NCI-H510A treated with DMSO at 0.1 percent for 48 hours (cell line): Measurements from ENCODE around the gene AOC3.

ENCODE experiments used
- DNase-seq: peaks from one replicate; lab custom pipeline; 2025; lab: John Stamatoyannopoulos, UW

Gene AOC3

GRCh38 chr17:42850954-42851353 is at the start of gene AOC3:
Gene AOC3 (plus strand): TSS chr17:42851199. CDS start chr17:42851344, 145 bp downstream.
- no peak for DNase-seq

DNA sequence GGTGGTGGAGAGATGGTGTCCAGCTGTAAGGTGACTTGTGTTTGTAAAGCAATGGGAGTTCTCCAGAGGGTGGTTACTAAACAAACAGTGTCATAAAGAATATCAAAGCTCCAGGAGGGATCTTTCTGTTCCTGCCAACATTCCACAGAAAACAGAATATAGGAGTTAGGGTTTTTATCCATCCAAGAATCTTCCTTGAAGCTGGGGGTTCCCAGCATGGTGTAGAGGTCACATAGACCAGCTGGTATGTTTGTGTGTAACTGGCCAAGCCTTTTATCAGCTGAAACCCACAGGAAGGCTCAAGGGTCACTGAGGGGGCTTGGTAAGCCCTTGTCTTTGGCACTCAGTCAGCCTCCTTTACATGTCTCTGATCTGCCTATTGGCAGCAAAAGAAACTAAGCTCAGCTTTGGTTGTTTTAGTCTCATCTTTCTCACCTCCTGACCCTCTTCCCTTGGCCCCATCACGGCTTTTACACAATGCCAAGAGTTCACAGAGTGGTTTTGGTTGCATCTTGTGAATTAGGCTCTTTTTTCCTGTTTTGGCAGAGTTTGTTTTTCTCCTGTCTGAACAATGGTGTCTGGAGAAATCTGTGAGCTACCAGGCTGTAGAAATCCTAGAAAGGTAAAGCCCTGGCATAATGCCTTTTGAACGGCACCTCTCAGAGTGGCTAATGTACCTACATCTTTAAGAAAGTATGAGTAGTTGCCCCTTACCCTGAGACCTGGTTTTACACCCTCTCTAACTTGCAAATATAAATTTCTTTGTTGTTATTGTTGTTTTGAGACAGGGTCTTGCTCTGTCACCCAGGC is 47.7 kb upstream of the AOC3 start:
- DNase-seq = no peak

GRCh38 chr17:42804918-42805367 is 46.1 kb upstream of the AOC3 start:
- no peak for DNase-seq

- no peak for DNase-seq
Measured at GRCh38 chr17:42806249-42806648, 44.8 kb upstream of the AOC3 start.

GRCh38 chr17:42809250-42809649 is 41.7 kb upstream of the AOC3 start:
- no peak for DNase-seq

- no peak for DNase-seq
Measured at GRCh38 chr17:42814633-42815399, 36.2 kb upstream of the AOC3 start.

DNA sequence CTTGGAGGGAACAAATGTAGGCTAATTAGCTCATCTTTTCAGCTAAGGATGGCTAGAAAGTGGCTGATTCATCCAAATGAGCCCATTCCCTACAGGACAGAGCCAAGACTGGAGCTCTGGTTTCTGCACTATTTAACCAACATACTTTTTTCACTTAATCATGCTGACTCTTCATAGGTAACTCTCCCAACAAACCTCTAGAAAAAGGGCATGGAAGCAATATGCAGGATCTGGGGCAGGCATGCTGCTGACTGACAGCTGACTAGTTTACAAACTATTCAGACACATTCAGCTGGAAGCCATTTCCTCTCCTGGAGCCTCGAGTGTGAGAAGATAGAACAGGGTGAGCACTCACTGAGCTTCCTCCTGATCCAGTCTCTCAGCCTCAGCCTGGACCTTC is 33.1 kb upstream of the AOC3 start:
- DNase-seq = no peak

DNA sequence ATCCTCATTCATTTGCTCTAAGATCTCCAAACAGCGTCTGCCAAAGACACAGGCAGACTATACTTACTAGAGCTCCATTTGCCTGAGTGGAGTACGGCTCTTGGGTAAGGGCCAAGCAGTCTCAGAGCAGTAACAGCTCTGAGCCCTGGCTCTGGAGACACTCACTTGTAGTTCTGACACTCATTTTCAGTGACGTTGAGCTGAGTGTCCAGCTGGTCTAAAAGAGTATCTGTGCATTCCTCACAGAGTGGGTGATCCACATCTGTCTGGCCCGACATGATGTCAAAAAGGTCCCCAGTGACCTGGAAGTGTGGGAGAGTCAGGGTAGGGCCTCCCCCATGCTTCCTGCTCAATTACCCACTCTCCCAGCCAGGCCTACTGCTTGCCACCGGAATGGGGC is 32.6 kb upstream of the AOC3 start:
- DNase-seq = no peak

- DNase-seq = peak; percentile 68
Measured at GRCh38 chr17:42819939-42820535, 31.0 kb upstream of the AOC3 start.

GRCh38 chr17:42821176-42821575 is 29.8 kb upstream of the AOC3 start:
- DNase-seq = no peak

DNA sequence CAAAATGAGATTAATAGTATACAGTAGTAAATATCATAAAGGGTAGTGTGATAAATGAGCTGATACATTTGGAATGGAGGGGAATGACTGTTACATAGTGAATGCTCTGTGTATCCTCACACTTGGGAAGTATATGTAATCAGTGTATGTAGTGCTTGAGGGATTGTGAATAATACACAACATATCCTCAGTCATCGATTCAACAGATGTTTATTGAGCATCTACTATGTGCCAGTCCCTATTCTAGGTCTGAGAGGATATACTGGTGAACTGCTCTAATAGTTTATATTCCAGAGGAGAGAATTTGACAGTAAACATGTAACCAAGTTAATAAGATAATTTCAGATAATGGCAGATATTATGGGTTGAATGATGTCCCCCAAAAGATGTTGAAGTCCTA is 23.5 kb upstream of the AOC3 start:
- no peak for DNase-seq

- DNase-seq = no peak
Measured at GRCh38 chr17:42830971-42831370, 20.0 kb upstream of the AOC3 start.

DNA sequence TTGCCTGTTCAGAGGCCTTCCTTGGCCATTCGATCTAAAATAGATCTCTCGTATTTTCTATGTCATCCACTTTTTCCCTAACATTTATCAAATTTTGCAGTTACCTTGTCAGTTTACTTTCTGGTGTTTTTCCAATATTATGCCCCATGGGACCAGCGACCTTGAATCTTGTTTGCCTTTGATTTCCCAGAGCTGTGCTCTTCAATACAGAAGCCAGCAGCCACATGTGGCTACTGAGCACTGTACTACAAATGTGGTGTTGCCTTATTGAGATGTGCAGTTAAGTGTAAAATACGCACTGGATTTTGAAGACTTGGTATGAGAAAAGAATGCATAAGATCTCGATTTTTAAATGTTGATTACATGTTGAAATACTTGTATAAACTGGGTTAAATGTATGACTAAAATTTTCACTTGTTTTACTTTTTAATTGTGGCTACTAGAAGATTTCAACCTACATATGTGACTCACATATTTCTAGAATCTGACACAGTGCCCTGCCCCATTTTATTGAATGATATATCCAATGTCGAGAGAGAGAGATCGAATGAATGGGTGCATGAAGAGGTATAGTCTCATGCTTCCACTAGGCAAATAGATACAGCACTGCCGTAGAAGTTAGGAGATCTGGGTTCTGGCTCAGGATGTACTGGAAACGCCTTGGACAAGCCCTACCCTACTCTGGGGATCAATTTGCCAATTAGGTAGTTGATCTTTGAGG is 18.6 kb upstream of the AOC3 start:
- peak; percentile 66 for DNase-seq

DNA sequence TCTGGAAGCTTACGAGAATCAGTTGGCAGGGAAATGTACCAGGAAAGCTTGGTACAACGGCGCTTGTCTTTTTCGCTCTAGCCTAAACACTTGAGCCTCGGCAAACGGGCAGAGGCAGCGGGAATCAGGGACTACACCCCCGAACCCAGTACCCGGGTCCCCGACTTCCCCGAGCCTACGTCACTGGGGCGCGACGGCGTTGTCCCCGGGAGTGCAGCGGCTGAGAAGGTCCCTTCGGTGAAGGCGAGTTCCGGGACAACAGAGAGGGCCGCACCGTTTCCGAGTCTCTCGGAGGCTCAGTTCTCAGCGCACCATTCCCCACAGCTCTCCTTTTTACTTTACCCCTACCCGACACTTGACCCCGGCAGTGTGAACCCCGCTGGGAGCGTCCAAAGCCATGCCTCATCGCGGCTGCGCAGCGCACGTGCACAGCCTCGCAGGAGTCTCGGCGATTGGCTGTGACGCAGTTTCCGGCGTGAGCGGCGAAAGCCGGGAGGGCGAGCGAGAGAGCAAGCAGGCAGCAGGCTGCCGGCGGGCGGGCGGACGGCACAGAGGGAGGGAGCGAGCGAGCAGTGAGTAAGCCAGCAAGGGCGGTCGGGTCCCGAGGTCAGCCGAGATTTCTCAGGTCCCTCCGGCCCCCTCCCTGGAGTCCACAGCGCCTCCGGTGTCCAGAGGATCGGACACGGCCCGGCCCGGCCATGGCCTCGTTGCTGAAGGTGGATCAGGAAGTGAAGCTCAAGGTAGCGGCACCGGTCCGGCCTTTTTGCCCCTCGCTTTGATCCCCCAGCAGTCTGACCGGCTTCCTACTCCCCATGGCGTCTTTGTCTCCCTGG is 17.8 kb upstream of the AOC3 start, which contains the start of gene PSME3:
TSS of gene PSME3 (plus strand) at position 464 of the 833 bp plus-strand sequence. CDS start at position 699, 235 bp downstream.
- peak; percentile 71 for DNase-seq

DNA sequence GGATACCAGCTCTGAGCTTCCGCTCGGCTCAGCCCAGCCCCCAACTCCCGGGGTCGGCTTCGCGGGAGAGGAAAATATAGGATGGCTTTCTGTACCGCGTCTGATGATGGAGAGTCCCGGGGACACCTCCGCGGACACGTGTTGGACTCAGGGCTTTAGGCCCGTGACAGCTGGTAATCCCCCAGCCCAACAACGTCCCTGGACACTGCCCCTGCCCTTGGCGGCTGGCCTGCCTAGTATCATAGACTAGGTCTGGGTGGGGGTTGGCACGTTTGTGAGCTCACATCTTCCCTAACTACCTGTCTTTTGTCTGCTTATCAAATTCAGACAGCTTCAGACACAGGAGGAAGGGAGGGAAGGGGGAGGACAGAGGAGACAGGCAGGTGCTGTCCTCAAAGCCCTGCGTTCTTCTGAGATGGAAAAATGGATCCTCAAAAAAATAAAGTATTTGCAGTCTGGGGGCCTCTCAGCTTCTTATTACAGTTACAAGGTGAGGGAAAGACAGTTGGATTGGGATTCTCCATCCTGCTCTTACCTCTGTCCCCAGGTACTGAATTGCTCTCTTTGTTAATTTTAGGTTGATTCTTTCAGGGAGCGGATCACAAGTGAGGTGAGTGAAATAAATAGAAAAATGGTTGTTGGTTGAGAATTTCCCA is 17.1 kb upstream of the AOC3 start:
- DNase-seq = no peak

GRCh38 chr17:42835732-42836131 is 15.3 kb upstream of the AOC3 start:
- DNase-seq = no peak

- DNase-seq = no peak
Measured at GRCh38 chr17:42841975-42842685, 8.9 kb upstream of the AOC3 start.

GRCh38 chr17:42843358-42843934 is 7.6 kb upstream of the AOC3 start:
- DNase-seq = peak; percentile 63

DNA sequence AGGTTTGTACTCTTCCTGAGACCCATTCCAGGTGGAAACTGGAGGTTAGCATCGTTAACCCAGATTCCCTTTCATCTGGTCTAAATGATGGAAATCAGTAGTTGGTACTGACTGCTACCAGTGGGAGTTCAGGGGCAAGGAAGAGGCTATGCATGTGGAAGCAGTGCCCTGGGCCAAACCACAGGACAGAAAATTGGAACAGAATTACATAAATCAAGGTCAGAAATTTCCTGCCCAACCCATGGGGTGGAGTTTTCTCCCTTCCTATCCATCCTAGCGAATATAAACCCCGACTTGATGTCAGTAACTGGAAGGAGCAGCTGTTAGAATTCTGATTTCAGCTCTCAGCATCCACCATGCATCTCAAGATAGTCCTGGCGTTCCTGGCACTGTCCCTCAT is 6.7 kb upstream of the AOC3 start, which contains the start of gene AOC2:
TSS of gene AOC2 (plus strand) at position 310 of the 400 bp plus-strand sequence. CDS start at position 357, 47 bp downstream.
- no peak for DNase-seq
